Keratinocyte (primary cell): ENCODE results near the gene CDH13.

Experiments
- CTCF ChIP-seq, 3 experiments: IDR thresholded peaks in 1 of 3; conservative IDR thresholded peaks in 1 of 3; optimal IDR thresholded peaks in 1 of 3; 2 replicates in 2 of 3; 3 replicates in 1 of 3; pipeline versions ENCODE3 to v1.5.1; 2011; ENCODE audit warnings: low read length in 3 of 3, mild to moderate bottlenecking in 3 of 3, moderate library complexity in 2 of 3, control low read depth in 1 of 3, inconsistent platforms in 1 of 3; ENCODE audit not compliant: insufficient read depth in 2 of 3; ENCODE audit errors: extremely low read depth in 1 of 3
- EZH2 ChIP-seq: IDR thresholded peaks from one replicate; pipeline ENCODE4 v1.6.1; 2012; ENCODE audit warnings: inconsistent platforms, mild to moderate bottlenecking, low read length, moderate library complexity

- TF ChIP-seq CTCF (optimal IDR thresholded peaks at IDR 0.05 in 1 of 3, IDR thresholded peaks at IDR 0.05 in 1 of 3, conservative IDR thresholded peaks at IDR 0.05 in 1 of 3; ENCODE audit: extremely low read depth in 1 of 3, insufficient read depth in 2 of 3, low read length in 3 of 3), result no peak
- TF ChIP-seq EZH2, result no peak
Observed at GRCh38 chr16:82584553-82585152, 42.1 kb upstream of the CDH13 start.
